GM12873 (cell line): ENCODE measurements around the gene IL15.

Experiments used
- TF ChIP-seq, protein P1 (sequence below): IDR thresholded peaks from 2 replicates; pipeline ENCODE4 v1.5.1; 2012; ENCODE audit warnings: low read depth, mild to moderate bottlenecking, moderate library complexity, low read length, control low read depth; ENCODE audit not compliant: insufficient read depth; ENCODE audit errors: missing control alignments

Gene IL15

DNA sequence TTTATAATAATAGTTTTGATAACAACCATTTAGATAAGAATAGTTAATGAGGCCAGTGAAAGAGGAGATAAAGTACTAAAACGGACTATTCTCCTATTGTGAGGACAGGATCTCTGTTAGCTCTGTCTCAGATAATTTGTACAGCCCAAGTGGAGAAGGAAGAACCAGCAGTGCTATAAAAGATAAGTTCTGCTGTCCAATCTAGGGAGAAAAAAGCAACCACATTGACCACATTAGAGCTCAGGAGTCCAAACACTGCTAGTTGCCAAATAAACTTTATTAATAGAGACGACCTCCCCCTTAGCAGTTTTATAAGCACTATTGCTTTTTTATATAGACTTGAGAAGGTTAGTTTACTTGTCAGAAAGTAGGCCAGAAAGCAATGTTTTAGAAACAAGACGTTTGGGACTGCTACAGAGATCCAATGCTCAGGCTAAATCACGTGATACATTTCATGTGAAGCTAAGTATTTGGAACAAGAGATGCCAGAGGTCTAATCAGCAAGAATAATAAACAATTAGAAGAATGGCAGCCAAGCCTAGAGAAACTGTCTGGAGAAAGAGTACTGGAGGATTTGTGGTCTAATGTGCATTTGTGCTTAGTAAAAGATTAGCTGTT, 15.9 kb downstream of the IL15 start:
- TF ChIP-seq, protein P1, sequence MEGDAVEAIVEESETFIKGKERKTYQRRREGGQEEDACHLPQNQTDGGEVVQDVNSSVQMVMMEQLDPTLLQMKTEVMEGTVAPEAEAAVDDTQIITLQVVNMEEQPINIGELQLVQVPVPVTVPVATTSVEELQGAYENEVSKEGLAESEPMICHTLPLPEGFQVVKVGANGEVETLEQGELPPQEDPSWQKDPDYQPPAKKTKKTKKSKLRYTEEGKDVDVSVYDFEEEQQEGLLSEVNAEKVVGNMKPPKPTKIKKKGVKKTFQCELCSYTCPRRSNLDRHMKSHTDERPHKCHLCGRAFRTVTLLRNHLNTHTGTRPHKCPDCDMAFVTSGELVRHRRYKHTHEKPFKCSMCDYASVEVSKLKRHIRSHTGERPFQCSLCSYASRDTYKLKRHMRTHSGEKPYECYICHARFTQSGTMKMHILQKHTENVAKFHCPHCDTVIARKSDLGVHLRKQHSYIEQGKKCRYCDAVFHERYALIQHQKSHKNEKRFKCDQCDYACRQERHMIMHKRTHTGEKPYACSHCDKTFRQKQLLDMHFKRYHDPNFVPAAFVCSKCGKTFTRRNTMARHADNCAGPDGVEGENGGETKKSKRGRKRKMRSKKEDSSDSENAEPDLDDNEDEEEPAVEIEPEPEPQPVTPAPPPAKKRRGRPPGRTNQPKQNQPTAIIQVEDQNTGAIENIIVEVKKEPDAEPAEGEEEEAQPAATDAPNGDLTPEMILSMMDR, result no peak

DNA sequence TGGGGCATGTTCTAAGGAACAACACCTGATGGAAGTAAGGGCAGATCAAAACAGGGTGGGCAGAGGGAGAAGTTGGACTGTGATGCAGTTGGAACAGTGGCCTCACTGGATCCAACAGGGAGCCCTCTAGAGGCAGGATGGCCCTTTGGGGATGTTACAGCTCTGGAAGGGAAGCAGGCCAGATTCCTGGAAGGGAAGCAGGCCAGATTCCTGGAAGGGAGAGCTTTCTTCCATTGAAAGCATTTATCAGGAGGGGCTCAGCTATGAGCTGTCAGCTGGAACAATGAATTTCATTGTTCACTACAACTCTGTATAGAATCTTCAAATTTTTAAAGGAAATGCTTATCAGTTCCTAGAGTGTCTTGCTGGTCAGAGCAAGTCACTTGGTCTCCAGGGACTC, 17.7 kb downstream of the IL15 start:
- TF ChIP-seq, protein P1, result peak; percentile 36

DNA sequence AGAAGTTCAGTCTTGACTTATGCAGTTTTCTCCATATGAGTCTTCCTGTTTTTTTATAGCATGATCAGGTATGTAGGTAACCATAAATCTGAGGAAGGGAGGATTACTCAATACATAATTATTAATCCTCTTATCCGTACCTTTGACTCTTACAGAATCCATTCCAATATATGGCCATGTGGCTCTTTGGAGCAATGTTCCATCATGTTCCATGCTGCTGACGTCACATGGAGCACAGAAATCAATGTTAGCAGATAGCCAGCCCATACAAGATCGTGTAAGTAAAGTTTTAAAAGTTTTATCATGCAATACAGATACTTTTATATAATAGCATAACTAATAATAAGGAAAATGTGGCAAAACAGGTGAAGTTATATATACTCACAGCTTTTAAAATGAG, 19.6 kb downstream of the IL15 start:
- TF ChIP-seq, protein P1, result no peak

DNA sequence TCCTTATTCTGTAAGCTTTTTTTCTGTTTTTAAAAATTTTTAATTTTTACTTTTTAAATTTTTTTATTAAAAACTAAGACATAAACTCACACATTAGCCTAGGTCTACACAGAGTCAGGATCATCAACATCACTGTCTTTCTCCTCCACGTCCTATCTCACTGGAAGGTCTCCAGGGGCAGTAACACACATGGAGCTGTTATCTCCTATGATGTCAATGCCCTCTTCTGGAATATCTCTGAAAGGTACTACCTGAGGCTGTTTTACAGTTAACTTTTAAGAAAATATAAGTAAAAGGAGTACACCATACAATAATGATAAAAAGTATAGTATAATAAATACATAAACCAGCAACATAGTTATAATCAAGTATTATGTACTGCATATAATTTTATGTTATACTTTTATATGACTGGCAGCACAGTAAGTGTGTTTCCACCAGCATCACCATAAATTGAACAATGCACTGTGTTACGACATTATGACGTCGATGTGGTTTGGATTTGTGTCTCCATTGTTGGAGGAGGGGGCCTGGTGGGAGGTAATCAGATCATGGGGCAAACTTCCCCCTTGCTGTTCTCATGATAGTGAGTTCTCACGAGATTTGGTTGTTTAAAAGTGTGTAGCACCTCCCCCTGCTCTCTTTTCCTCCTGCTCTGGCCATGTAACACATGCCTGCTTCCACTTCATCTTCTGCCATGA, 21.3 kb downstream of the IL15 start:
- TF ChIP-seq, protein P1, result no peak

DNA sequence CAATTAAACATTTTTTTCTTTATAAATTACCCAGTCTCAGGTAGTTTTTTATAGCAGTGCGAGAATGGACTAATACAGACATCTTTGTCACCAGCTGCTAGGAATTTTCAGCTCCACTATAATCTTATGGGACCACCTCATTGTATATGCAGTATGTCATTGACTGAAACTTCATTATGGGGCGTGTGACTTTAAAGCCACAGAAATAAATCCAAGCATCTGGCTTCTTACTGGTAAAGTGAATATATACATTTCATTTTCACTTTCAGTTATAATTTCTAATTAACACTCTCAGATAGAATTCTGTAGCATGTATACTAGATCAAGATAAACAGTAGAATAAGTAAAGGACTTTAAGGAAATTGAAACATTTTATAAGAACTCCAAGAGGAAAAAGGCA, 21.9 kb downstream of the IL15 start:
- TF ChIP-seq, protein P1, result no peak

DNA sequence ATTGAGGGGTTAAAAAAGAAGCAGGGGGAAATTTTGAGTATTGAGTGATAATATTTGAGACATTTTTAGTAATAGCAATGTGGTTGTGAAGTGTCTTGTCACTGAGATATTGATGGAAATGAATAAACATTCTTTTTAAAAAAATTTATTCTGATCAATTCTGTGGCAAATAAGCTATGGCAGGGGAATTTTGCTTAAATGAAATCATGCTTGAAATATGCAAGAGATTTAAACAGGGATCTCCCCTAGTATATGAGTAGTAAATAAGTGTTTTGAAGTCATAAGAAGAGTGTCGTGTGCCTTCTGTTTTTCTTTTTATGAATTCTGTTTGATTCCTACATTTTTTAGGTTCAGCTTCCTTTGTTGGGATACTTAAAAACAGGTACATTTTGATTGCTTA, 23.2 kb downstream of the IL15 start:
- TF ChIP-seq, protein P1, result no peak

DNA sequence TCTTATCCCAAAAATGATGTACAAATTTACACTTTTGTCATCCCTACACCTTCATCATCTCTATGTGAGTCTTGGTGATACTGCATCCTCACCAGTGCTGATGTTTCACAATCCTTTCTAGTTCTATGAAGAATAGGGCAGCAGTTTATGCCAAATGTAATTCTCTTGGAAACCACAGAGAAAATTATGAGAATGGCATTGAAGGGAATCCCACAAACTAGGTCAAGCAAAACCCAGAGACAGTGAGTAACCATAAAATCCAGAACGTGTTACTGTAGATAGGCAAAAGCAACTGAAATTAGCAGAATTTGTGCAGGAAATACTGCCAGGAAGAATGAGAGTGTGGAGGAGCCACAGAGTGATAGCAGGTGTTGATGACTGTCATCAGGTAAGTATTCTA, 24.5 kb downstream of the IL15 start:
- TF ChIP-seq, protein P1, result no peak
